NCI-H2107 treated with DMSO at 0.1 percent for 48 hours (cell line): ENCODE data around the gene SELENOT.
"Not testable (repeated sequence)": the region's sequence is repeated elsewhere in the genome, so short reads cannot be mapped to it uniquely, and the experiment has no call there.

ENCODE experiments used
- DNase-seq: peaks from one replicate; lab custom pipeline; 2025; ENCODE audit not compliant: unreplicated experiment; lab: John Stamatoyannopoulos, UW

The SELENOT gene

DNA sequence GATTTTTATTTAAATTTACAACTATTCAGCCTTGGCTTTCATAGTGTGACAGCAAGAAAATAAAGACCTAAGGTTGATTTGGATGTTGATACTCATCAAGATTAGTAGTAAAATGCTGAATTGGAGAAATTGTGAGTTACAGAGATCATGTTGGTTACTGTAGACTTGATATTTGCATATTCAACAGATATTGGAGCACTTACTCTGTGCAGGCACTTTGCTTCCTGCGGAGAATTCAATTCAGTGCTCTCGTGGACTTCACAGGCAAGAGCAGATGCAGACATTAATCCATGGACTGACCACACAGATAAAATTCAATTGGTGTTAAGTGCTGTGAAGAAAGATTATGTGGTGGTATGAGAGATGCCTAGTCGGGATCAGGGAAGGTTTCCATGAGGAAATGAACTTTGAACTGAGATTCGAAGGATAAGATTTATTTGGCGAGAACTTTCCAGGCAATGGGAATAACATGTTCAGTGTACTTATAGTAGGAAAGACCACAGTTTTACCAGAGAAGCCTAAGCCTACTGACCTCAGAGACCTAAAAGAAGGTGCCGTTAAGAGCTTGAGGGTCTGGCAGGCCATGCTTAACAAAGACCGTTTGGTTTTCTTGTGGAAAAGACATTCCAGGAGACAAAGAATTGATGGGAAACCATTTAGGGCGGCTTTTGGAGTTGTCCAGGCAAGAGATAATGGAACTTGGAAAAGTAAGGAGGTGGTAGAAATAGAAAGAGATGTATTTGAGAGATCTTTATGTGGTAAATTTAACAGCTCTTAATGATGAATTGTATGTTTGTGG, 4.3 kb downstream of the SELENOT start:
- DNase-seq: no peak

DNA sequence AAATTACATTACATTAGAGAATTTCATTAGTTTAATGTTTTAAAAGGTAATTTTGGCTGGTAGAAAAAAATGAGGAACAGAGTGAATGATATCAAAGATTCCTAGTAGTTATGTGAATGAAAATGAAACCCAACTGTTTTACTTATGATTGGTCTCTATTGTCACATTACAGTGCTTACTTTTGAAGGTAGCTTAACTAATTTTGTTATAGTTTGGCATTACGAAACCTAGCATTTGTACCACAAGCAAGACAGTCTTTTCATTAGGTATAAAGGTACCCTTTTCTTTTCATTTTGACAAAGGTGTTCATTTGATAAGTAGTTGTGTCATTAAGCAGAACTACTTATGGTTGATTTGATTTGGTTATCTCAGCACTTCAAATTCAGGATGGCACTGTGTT, 6.9 kb downstream of the SELENOT start:
- DNase-seq: no peak

DNA sequence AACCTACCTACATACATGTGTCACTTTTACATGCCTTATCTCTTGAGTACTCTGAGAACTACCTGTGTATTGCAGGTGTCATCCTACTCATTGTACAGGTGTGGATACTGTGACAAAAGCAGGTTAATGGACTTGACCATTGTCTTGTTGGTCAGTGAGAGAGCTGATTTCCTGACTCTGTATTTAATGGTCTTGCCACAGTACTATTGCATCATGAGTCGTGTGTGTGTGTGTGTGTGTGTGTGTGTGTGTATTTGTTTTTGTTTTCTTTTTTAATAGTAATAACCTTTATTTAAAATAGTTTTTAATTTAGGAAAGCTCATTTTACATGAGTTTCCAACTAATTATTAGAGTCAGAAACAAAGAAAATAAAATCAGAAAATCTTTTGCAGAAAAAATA, 7.7 kb downstream of the SELENOT start:
- no peak for DNase-seq

DNA sequence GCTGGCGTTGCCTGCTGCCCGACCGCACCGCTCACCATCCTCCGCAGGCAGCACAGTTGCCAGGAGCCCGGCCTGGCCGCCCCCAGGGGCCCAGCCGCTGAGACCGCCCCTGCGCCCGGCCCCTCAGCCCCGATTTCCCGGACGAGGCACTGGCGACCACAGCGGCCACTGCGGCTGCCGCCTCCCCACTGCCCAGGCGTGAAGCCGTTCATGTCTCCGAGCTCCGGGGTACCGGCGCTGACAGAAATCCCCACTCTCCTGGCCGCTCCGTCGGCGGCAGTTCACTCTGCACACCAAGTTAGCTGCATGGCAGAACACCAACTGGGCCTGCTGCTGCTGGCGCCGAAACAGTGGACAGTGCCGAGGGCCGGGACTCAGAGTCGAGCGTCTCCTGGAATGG, 8.5 kb downstream of the SELENOT start:
- no peak for DNase-seq

DNA sequence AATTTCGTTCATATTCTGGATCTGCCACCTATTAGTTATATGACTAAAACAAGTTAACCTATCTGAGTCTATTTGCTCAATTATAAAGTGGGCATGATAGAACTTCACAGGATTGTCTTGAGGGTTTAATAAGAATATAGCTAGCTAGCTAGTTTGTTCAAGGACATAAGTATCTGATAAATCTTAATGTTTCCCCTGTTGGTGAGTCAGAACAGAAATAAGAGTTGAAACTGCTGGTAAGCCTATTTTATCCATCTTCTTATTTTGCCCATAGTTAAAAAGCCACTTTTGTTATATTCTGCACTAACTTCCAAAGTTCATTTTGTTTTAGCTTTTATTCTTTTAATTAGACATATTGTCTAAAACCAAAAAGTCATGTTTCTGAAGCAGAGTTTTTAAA, 9.4 kb downstream of the SELENOT start:
- no peak for DNase-seq

DNA sequence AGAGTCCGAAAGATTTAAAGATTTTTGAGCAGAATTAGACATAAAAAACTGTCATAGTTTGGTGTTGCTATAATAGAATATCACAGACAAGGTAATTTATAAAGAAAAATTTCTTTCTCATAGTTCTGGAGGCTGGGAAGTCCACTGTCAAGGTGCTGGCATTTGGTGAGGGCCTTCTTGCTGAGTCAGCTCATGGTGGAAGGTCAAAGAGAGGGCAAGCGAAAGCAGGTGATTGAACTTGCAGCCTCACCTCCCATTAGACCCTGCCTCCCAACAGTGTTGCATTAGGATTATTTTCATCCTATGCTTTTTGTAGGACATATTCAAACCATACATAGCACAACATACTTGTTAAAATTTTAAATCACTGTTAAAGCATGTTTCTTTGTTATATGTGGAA, 9.9 kb downstream of the SELENOT start:
- no peak for DNase-seq

DNA sequence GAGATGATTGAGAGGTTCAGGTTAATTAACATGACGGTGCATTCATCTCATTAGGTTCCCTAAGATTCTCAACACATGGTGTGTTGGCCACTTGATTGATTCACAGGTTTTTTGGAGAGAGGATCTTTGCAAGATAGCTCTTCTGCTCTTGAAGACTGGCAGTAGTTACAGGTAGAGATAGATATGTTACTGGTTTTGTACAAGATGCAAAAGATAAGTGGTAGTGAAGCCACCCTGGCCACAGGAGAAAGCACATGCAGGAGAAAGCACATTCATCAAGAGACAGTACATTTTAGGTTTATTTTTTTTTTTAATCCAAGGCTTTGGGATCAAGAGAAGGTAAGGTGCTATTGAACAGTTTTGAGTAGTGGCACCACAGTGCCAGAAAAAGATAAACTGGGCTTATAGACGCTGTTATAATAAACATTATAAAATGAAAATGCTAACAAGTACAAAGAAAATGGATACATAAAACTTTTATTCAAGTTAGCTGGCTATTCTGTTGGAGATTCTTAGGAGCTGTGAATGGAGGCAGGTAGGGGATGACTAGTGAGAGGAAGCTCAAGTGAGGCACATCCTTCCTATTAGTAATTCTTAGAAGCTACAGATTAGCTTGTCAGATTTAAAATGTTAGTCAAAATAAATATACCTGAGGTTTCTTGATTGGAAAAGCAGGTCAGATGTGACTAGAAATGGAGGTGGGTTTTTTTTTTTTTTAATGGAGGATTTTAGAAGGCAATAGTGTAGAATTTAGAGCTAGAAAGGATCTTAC, 10.8 kb downstream of the SELENOT start:
- DNase-seq: no peak

DNA sequence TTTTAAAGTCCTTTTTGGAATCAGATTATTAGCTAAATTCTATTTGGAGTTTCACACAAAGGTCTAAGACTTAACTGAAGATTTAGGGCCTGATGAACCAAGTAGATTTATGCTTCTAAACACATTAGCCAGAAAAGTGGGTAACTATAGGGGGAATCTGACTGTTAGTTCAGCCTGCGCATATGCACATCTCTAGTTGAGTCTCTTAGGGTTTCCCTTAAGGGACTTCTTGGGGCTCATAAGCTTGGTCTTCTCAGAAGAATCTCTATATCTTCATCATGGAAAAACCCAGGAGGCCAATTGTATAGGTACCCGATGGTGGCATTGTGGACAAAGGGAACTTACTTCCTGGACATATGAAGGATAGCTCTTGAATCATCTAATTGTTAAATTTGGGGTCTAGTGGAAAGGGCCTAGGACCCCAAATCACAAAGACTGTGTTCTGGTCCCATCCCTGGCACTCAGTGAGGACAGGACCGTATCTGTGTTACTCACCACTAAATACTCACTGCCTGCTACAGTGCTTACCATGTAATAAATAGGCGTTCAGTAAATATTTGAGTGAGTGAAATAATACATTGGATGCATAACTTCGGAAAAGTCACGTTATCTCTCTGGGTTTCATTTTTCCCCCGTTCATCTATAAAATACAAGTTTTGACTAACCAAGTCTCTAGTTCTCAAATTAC, 17.0 kb downstream of the SELENOT start:
- no peak for DNase-seq

DNA sequence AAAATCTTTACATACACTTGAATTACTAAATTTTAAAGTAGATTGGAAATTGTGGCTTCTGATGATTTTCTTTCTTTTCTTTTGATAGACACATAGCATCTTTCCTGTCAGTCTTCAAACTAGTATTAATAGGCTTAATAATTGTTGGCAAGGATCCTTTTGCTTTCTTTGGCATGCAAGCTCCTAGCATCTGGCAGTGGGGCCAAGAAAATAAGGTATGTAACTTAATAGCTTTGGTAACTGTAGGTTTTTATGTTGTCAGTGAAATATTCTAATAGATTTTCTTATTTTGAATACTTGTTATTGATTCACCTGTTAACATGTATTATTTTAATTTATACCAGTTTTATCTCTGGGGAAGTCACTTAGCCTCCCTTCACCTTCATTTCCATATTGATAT, 19.8 kb downstream of the SELENOT start:
- not testable (repeated sequence) for DNase-seq

DNA sequence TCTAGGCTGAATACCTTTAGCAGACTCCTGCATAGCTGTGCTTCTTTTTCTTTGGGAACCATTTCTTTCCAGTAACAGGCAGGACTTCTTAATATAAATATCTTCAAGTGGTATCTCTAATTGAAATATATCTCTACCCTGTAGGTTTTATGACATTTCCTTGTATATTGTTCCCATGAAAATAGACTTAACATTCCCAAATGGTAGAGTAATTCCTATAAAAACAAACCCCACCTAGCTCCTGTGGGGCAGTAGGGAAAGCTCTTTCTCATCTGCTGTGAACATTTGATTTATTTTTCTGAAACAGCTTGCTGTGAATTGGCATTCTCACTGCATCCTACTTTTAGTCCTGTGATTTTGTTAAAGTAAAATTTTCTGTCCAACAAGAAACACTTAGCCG, 20.8 kb downstream of the SELENOT start:
- DNase-seq: no peak

DNA sequence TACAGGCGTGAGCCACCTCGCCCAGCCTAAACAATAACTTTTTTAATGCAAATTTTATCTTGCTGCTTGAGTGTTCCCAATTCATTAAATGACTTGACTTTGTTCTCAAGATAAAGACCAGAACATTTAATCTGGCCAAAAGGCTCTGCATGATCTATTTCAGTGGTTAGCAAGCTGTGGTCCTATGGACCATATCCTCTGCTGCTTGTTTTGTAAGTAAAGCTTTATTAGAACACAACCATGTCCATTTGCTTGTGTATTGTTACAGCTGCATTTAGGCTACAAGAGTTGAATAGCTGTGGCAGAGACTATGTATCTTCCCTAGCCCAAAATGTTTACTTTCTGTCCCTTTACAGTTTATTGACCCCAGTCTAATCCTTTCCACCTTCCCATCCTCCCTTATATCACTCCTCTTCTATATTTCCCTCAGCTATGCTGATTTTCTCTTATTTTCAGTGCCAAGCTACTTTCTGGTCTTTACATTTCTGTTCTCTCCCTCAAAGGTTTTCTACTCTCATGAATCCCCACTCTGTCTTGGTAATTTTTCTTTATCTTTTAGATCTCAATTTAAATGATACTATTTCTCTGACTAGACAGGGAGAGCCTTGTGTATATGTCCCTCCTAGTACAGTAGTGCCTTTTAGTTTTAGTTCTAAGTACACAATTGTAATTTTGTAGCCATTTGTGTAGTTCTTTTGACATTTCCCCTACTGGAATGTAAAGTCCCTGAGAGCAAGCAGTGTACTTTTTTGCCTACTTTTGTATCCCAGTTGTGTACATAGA, 23.2 kb downstream of the SELENOT start:
- DNase-seq: no peak

DNA sequence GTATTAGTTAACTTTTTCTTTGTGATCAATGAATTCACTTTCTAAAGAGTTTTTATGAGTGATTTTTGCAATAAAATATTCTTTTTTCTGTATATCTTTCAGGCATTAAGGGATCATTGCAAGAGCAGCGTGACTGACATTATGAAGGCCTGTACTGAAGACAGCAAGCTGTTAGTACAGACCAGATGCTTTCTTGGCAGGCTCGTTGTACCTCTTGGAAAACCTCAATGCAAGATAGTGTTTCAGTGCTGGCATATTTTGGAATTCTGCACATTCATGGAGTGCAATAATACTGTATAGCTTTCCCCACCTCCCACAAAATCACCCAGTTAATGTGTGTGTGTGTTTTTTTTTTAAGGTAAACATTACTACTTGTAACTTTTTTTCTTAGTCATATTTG, 24.4 kb downstream of the SELENOT start:
- DNase-seq: no peak

DNA sequence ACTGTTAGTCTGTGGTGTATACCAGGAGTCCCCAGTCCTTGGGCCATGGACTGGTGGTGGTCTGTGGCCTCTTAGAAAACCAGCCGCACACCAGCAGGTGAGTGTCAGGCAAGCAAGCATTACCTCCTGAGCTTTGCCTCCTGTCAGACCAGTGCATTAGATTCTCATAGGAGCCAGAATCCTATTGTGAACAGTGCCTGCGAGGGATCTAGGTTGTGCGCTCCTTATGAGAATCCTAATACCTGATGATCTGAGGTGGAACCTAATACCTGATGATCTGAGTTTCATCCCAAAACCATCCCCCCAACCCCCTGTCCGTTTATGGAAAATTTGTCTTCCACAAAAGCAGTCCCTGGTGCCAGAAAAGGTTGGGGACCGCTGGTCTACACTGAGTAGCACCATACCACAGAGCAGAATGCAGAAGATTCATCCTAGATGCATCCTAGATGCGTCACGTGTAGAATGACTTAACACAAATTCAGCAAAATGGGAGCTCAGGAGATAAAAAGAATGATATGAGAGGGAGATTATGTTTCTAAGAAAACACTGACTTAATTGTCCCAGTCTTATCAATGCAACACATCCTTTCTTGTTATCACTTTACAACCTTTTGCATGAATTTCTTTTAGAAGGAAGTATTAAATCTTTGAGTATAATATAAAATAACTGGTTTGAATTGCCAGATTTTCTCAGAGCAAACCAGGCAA, 28.5 kb downstream of the SELENOT start:
- no peak for DNase-seq

DNA sequence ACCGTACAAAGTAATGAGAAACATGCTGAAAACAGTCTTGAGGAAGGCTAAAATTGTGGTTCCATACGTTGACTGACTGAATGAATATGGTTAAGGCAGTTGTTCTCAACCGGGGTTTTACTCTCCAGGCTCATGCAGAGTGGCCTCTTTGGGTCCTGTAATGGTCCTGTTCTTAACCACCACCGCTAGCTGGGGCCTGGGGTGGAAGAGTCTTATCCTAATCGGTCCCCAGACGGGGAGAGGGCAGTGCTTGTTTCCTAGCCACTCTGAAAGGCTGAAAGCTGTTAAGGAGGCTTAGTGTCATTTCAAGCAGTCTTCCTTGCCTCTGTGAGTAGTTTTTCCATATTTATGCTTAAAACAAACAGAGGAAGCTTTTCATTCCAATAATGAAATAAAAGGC, 32.0 kb downstream of the SELENOT start:
- no peak for DNase-seq

DNA sequence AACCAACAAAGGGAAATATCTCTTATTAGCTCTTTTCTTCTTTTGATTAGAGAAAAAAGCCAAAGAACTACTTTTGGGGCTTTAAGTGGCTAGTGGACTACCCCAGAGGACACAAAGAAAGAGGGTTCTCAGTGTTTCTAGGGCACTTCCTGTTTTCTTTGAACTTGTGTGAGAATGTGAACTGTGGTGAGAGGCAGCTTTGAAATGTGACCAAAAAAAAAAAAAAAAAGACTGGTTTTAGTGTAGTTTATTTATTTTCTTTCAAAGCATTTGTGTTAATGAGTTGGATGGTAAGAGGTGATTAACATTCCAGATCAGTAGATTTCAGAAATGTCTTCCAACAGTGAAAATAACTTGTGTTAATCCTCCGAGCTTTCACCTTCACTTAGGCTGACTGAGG, 32.4 kb downstream of the SELENOT start:
- DNase-seq: no peak

DNA sequence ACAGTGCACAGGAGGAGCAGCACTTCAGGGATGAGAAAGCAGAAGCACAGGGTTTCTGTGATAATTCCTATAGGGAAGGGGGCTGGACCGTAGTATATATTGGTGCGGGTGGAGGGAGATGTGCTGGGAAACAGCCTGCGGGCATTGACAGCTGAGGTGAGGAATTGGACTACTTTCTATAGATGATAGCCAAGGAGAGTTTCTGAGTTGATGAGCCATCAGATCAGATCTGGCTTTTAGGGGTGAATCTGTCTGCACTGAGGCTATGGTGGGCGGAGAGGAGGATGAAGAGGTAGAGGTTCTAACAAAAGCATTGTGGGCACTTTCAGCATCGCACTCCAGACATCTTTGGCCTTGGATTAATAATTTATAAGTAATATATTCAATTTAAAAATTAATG, 33.1 kb downstream of the SELENOT start:
- DNase-seq: no peak

DNA sequence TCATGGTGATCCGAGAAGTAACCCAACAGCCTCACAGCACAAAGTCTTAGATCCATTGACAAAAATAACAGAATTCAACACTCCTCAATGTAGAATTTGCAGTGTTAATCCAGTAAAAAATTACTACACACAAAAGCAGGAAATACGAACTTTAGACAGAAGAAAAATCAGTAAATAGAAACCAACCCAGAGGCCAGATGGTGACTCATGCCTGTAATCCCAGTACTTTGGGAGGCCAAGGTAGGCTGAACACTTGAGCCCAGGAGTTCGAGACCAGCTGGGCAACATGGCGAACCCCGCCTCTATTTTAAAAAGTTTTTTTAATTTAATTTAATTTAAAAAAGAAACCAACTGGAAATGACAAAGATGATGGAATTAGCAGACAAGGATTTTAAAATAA, 36.1 kb downstream of the SELENOT start:
- no peak for DNase-seq

DNA sequence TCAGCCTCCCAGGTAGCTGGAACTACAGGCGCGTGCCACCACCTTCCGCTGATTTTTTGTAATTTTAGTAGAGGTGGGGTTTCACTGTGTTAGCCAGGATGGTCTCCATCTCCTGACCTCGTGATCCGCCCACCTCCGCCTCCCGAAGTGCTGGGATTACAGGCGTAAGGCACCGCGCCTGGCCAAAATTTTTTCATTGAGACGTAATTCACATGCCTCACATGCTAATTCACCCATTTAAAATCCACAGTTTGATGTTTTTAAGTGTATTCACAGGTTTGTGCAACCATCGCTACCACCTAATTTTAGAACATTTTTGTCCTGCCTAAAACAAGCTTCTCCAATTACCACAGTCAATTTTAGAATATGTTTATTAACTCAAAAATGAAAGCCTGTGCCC, 37.1 kb downstream of the SELENOT start:
- no peak for DNase-seq

DNA sequence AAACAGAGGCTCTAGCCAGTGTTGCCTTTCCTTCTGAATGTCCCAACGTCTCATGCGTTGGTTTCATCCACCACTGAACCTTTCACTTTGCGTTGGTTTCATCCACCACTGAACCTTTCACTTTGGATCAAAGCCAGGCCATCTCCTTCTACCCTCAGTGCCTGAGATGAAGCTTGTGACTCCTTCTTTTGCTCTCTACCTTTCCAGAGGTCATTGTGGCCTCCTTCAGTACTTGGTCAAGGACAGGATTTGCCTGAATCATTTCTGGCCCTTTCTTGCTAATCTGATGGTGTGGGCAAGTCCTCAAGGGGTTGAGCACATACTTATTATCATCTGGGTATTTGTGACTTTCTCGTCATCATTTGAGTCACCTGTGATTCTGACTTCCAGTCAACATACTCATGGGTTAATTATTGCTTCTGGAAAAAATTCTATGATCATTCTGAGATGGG, 50.0 kb downstream of the SELENOT start:
- DNase-seq: no peak

DNA sequence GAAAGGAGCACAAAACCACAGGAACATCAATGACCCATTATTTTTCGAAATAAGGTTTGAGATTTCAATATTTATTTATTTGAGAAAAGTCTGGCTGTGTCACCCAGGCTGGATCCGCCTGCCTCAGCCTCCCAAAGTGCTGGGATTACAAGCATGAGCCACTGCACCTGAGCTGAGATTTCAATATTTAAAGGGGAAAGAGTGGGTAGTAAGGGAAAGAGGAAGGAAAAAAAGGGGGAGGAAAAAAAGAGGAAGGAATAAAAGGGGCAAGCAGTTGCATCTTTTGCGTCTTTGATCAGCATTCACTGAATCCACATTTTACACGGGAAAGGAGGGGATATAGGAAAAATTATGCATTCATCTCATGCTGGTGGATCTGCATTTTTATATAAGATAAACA, 53.2 kb downstream of the SELENOT start:
- no peak for DNase-seq
